ENCODE results near the gene GJD2.

DNA sequence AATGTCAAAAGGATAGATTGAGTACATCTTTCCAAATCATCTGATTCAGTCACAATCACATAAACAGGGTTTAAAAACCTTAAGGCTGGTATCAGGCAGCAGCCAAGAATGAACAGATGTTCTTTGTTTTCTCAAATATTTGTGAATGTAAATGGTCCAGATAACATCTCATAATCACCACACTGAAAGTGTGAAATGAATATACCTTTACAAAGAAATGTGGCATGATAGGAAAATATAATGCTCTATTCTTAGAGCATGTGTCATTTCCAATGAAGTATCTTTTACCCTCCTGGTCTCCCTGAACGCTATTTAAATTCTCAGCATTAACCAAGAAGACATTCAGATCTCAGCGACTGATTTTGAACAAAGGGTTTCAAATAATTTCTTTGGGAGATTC lies 49.3 kb upstream of the GJD2 start:
- TF ChIP-seq, protein P1, sequence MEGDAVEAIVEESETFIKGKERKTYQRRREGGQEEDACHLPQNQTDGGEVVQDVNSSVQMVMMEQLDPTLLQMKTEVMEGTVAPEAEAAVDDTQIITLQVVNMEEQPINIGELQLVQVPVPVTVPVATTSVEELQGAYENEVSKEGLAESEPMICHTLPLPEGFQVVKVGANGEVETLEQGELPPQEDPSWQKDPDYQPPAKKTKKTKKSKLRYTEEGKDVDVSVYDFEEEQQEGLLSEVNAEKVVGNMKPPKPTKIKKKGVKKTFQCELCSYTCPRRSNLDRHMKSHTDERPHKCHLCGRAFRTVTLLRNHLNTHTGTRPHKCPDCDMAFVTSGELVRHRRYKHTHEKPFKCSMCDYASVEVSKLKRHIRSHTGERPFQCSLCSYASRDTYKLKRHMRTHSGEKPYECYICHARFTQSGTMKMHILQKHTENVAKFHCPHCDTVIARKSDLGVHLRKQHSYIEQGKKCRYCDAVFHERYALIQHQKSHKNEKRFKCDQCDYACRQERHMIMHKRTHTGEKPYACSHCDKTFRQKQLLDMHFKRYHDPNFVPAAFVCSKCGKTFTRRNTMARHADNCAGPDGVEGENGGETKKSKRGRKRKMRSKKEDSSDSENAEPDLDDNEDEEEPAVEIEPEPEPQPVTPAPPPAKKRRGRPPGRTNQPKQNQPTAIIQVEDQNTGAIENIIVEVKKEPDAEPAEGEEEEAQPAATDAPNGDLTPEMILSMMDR (conservative IDR thresholded peaks at IDR 0.05 in 1 of 2, IDR thresholded peaks at IDR 0.05 in 1 of 2; ENCODE audit: extremely low read depth in 1 of 2, insufficient read depth in 1 of 2, low read depth in 1 of 2, low read length in 2 of 2): no peak
- TF ChIP-seq EZH2 (IDR thresholded peaks at IDR 0.05; ENCODE audit: borderline replicate concordance, low read length): no peak

All from mammary epithelial cell (primary cell).